WTC11 (cell line): ENCODE data around the gene ARL4A.

Source experiments
- ATF1 ChIP-seq: sonication (generic); formaldehyde crosslinking; IDR thresholded peaks from 2 replicates; pipeline ENCODE4 v1.8.1; 2023; ENCODE audit warnings: mild to moderate bottlenecking, moderate library complexity, missing genetic modification reagents
- ATF3 ChIP-seq: sonication (generic); formaldehyde crosslinking; conservative IDR thresholded peaks from 2 replicates; pipeline ENCODE4 v1.8.1; 2022; ENCODE audit warnings: mild to moderate bottlenecking, missing genetic modification reagents
- CREB1 ChIP-seq: sonication (generic); formaldehyde crosslinking; IDR thresholded peaks from 2 replicates; pipeline ENCODE4 v1.8.0; 2023; ENCODE audit warnings: mild to moderate bottlenecking, missing genetic modification reagents
- CTCF ChIP-seq: fragments of 200-600 bp; IDR thresholded peaks from 2 replicates; pipeline ENCODE4 v1.8.0; 2022; ENCODE audit warnings: antibody characterized with exemption
- GTF2I ChIP-seq: fragments of 250-450 bp; sonication (Bioruptor Pico); conservative IDR thresholded peaks from 2 replicates; pipeline ENCODE4 v1.4.0; 2021; ENCODE audit warnings: mild to moderate bottlenecking
- MAX ChIP-seq: sonication (generic); formaldehyde crosslinking; IDR thresholded peaks from 2 replicates; pipeline ENCODE4 v1.8.0; 2022; ENCODE audit warnings: mild to moderate bottlenecking, missing genetic modification reagents
- NR3C1 ChIP-seq: sonication (generic); formaldehyde crosslinking; conservative IDR thresholded peaks from 2 replicates; pipeline ENCODE4 v1.8.1; 2023; ENCODE audit warnings: low read depth, mild to moderate bottlenecking, missing genetic modification reagents
- TP53 ChIP-seq: sonication (generic); formaldehyde crosslinking; IDR thresholded peaks from 2 replicates; pipeline ENCODE4 v1.8.1; 2023; ENCODE audit warnings: mild to moderate bottlenecking, missing genetic modification reagents
- USF1 ChIP-seq: sonication (generic); formaldehyde crosslinking; IDR thresholded peaks from 2 replicates; pipeline ENCODE4 v1.8.0; 2022; ENCODE audit warnings: mild to moderate bottlenecking, missing genetic modification reagents
- TF ChIP-seq, protein P1 (sequence below): sonication (generic); formaldehyde crosslinking; IDR thresholded peaks from 2 replicates; pipeline ENCODE4 v1.8.1; 2022; ENCODE audit warnings: low read depth, mild to moderate bottlenecking, moderate library complexity, missing genetic modification reagents, borderline replicate concordance

DNA sequence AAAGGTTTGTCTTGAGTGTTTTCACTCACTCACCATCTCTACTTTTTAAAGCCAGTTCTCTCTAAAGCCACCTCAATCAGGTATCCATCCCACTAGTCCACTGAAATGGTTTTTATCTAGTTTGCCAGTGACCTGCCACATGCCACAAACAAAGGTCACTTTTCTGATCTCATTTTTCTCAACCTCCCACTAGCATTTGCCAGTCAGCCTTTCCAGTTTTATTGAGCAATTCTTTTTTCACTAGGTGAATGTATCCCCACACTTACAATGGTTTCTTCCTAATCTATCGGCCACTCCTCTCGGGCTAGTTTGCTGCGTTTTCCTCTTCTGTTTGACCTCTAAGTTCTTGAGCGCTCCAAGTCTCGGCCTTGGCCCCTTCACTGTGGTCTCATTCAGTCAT, 44.9 kb upstream of the ARL4A start:
- TF ChIP-seq USF1 (no peak), CTCF (no peak), GTF2I (CRISPR knock-in tag) (no peak), ATF3 (CRISPR knock-in tag) (no peak), NR3C1 (CRISPR knock-in tag) (no peak), ATF1 (CRISPR knock-in tag) (no peak), TP53 (CRISPR knock-in tag) (no peak), MAX (CRISPR knock-in tag) (no peak), CREB1 (CRISPR knock-in tag) (no peak)
- TF ChIP-seq, protein P1, sequence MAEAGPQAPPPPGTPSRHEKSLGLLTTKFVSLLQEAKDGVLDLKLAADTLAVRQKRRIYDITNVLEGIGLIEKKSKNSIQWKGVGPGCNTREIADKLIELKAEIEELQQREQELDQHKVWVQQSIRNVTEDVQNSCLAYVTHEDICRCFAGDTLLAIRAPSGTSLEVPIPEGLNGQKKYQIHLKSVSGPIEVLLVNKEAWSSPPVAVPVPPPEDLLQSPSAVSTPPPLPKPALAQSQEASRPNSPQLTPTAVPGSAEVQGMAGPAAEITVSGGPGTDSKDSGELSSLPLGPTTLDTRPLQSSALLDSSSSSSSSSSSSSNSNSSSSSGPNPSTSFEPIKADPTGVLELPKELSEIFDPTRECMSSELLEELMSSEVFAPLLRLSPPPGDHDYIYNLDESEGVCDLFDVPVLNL (CRISPR knock-in tag): no peak
